HG03060 (cell line): Measurements from ENCODE around the gene MTAP.

Experiments
- ATAC-seq: cut with Tn5 transposase; IDR thresholded peaks from one replicate; pipeline ENCODE4 v1.9.1; 2021; ENCODE audit warnings: low read depth, moderate number of reproducible peaks; ENCODE audit not compliant: unreplicated experiment

The MTAP gene

GRCh38 chr9:21802418-21803000 is at the start of gene MTAP:
MTAP (plus strand) TSS chr9:21802636; CDS start chr9:21802749, 113 bp downstream.
- peak; percentile 67 for ATAC-seq

- ATAC-seq, result no peak
These were observed 48.9 kb upstream of the MTAP start for GRCh38 chr9:21753523-21753922.

- ATAC-seq, result no peak
These were observed 47.7 kb upstream of the MTAP start for GRCh38 chr9:21754741-21755140.

GRCh38 chr9:21758540-21758939 is 43.9 kb upstream of the MTAP start:
- no peak for ATAC-seq

- peak; percentile 73 for ATAC-seq
These were observed 41.0 kb upstream of the MTAP start for GRCh38 chr9:21761309-21761901.

- no peak for ATAC-seq
These were observed 40.4 kb upstream of the MTAP start for GRCh38 chr9:21762064-21762463.

GRCh38 chr9:21764846-21765245 is 37.6 kb upstream of the MTAP start:
- no peak for ATAC-seq

- no peak for ATAC-seq
These were observed 36.3 kb upstream of the MTAP start for GRCh38 chr9:21766096-21766495.

GRCh38 chr9:21770871-21771560 is 31.4 kb upstream of the MTAP start:
- no peak for ATAC-seq

GRCh38 chr9:21777701-21778100 is 24.7 kb upstream of the MTAP start:
- no peak for ATAC-seq

- ATAC-seq, result no peak
These were observed 24.1 kb upstream of the MTAP start for GRCh38 chr9:21778304-21778703.

- ATAC-seq, result no peak
These were observed 23.0 kb upstream of the MTAP start for GRCh38 chr9:21779397-21779796.

- ATAC-seq, result no peak
These were observed 20.8 kb upstream of the MTAP start for GRCh38 chr9:21781656-21782055.

- ATAC-seq, result no peak
These were observed 20.2 kb upstream of the MTAP start for GRCh38 chr9:21782205-21782604.

GRCh38 chr9:21788752-21789151 is 13.7 kb upstream of the MTAP start:
- no peak for ATAC-seq

- peak; percentile 97 for ATAC-seq
These were observed 12.8 kb upstream of the MTAP start for GRCh38 chr9:21789541-21790037.

- ATAC-seq, result no peak
These were observed 7.0 kb upstream of the MTAP start for GRCh38 chr9:21795483-21795882.

GRCh38 chr9:21796768-21797167 is 5.7 kb upstream of the MTAP start:
- ATAC-seq, result no peak

GRCh38 chr9:21800931-21801682 is 1.3 kb upstream of the MTAP start:
- ATAC-seq, result no peak

GRCh38 chr9:21801683-21802417 is 586 bp upstream of the MTAP start:
- peak; percentile 5 for ATAC-seq
